Endothelial cell of umbilical vein (primary cell): ENCODE measurements around the gene GC. TPM values are rescaled to one million over a fixed set of nuclear protein-coding genes. Genes with fewer than 3 reads are reported as not detected.

Experiments used
- BruUV-seq: library from RNA; stranded (reverse); fragments of 400-500 nt; replicated peaks from 2 replicates; lab custom pipeline; 2021; lab: Mats Ljungman, UMichigan
- CTCF ChIA-PET: fragments of 300-600, 350-600 bp; sonication (Branson Sonifier 250); formaldehyde crosslinking; loops from one replicate; lab custom pipeline; 2021; ENCODE audit warnings: antibody characterized with exemption, inconsistent platforms; lab: Charles Lee
- POLR2A ChIA-PET: fragments of 300-600, 350-600 bp; sonication (Branson Sonifier 250); formaldehyde crosslinking; loops from one replicate; lab custom pipeline; 2021; ENCODE audit warnings: antibody characterized with exemption, inconsistent platforms; lab: Charles Lee
- DNase-seq: peaks from one replicate; pipeline ENCODE4 v3.0.0-alpha.2; 2011; ENCODE audit warnings: low read depth, low spot score
- FAIRE-seq: peaks from 2 replicates; lab custom pipeline; 2011; peaks lifted over from hg19 to GRCh38; lab: Jason Lieb, UNC
- H2AFZ ChIP-seq: 2 replicates; pipeline ENCODE4 v1.6.0; 2012; ENCODE audit warnings: low read depth, low read length, control low read depth, inconsistent platforms
- H3K27ac ChIP-seq: 2 replicates; pipeline ENCODE4 v1.5.1; 2011; ENCODE audit warnings: low read depth, mild to moderate bottlenecking, control low read depth, low read length, moderate library complexity; ENCODE audit not compliant: insufficient read depth
- H3K27me3 ChIP-seq, 2 experiments: 2 replicates each; pipeline versions ENCODE4 v1.6.0 to v1.6.1; 2011; ENCODE audit warnings: low read length in 2 of 2, mixed read lengths in 1 of 2; ENCODE audit not compliant: control insufficient read depth in 2 of 2, insufficient read depth in 2 of 2
- H3K36me3 ChIP-seq, 2 experiments: 2 replicates in 1 of 2; 3 replicates in 1 of 2; pipeline ENCODE4 v1.5.1; 2011; ENCODE audit warnings: low read length in 2 of 2, mild to moderate bottlenecking in 1 of 2, moderate library complexity in 1 of 2; ENCODE audit not compliant: control insufficient read depth in 2 of 2, insufficient read depth in 2 of 2; ENCODE audit errors: extremely low read depth in 1 of 2
- H3K4me1 ChIP-seq: 3 replicates; pipeline ENCODE4 v1.5.1; 2011; ENCODE audit warnings: mild to moderate bottlenecking, low read length; ENCODE audit not compliant: control insufficient read depth, insufficient read depth; ENCODE audit errors: extremely low read depth
- H3K4me2 ChIP-seq: 2 replicates; pipeline ENCODE4 v1.6.1; 2011; ENCODE audit warnings: low read length, control low read depth, mixed read lengths; ENCODE audit not compliant: insufficient read depth
- H3K4me3 ChIP-seq, 3 experiments: fragments of 200-600 bp in 1 of 3; sonication (generic), shearing (Covaris generic) in 1 of 3; replicated peaks in 1 of 3; 2 replicates each; pipeline ENCODE4 v1.5.1; 2011 to 2016; ENCODE audit warnings: control low read depth in 3 of 3, low read length in 3 of 3, mild to moderate bottlenecking in 2 of 3, inconsistent platforms in 1 of 3, low read depth in 1 of 3, moderate library complexity in 1 of 3; ENCODE audit not compliant: insufficient read depth in 1 of 3
- H3K79me2 ChIP-seq: 2 replicates; pipeline ENCODE4 v1.6.0; 2012; ENCODE audit warnings: low read length, inconsistent platforms; ENCODE audit not compliant: control insufficient read depth, insufficient read depth
- H3K9ac ChIP-seq: replicated peaks from 2 replicates; pipeline ENCODE3; 2011; ENCODE audit warnings: low read length, control low read depth; ENCODE audit not compliant: insufficient read depth; ENCODE audit errors: extremely low read depth
- H3K9me1 ChIP-seq: replicated peaks from 3 replicates; pipeline ENCODE4 v1.6.0; 2011; ENCODE audit warnings: mild to moderate bottlenecking, low read length; ENCODE audit not compliant: control insufficient read depth, insufficient read depth; ENCODE audit errors: extremely low read depth
- H3K9me3 ChIP-seq: replicated peaks from 2 replicates; pipeline ENCODE4 v1.5.1; 2012; ENCODE audit warnings: low read length, inconsistent platforms; ENCODE audit not compliant: control insufficient read depth, insufficient read depth
- H4K20me1 ChIP-seq: replicated peaks from 2 replicates; pipeline ENCODE3; 2011; ENCODE audit warnings: mild to moderate bottlenecking, low read length; ENCODE audit not compliant: control insufficient read depth, insufficient read depth; ENCODE audit errors: extremely low read depth
- CTCF ChIP-seq, 2 donors: IDR thresholded peaks; 1 replicate in 1 of 2; 2 replicates in 1 of 2; pipeline ENCODE4 v1.5.1; 2011; ENCODE audit warnings: low read length in 2 of 2, mild to moderate bottlenecking in 2 of 2, moderate library complexity in 2 of 2, control low read depth in 1 of 2, inconsistent platforms in 1 of 2, low read depth in 1 of 2; ENCODE audit not compliant: insufficient read depth in 1 of 2; ENCODE audit errors: extremely low read depth in 1 of 2
- EZH2 ChIP-seq: IDR thresholded peaks from 2 replicates; pipeline ENCODE4 v1.6.1; 2012; ENCODE audit warnings: borderline replicate concordance, low read depth, mild to moderate bottlenecking, moderate library complexity, low read length, inconsistent platforms; ENCODE audit not compliant: severe bottlenecking
- FOS ChIP-seq: IDR thresholded peaks from 2 replicates; pipeline ENCODE4 v1.6.1; 2011; ENCODE audit warnings: mild to moderate bottlenecking, low read length, moderate library complexity, borderline replicate concordance; ENCODE audit not compliant: insufficient read depth
- GATA2 ChIP-seq: IDR thresholded peaks from 2 replicates; pipeline ENCODE4 v1.7.0; 2011; ENCODE audit warnings: low read depth, mild to moderate bottlenecking, moderate library complexity, mixed read lengths, low read length; ENCODE audit not compliant: insufficient read length, insufficient read depth
- JUN ChIP-seq: IDR thresholded peaks from 2 replicates; pipeline ENCODE4 v1.6.1; 2011; ENCODE audit warnings: borderline replicate concordance, low read depth; ENCODE audit not compliant: insufficient read length, insufficient read depth
- MAX ChIP-seq: IDR thresholded peaks from 2 replicates; pipeline ENCODE4 v1.6.1; 2011; ENCODE audit not compliant: insufficient read depth, insufficient read length
- MYC ChIP-seq: IDR thresholded peaks from one replicate; pipeline ENCODE4 v1.6.1; 2011; ENCODE audit warnings: mild to moderate bottlenecking, low read depth, low read length
- POLR2A ChIP-seq: IDR thresholded peaks from 2 replicates; pipeline ENCODE4 v1.6.1; 2012; ENCODE audit warnings: low read depth, mild to moderate bottlenecking, control low read depth, low read length
- POLR2AphosphoS5 ChIP-seq: IDR thresholded peaks from 2 replicates; pipeline ENCODE4 v1.6.1; 2012; ENCODE audit warnings: low read depth, mild to moderate bottlenecking, control low read depth, low read length, moderate library complexity; ENCODE audit not compliant: insufficient read depth
- dilution Hi-C: fragments of 300-500 bp; cut with MboI; formaldehyde crosslinking; loops from one replicate; pipeline ENCODE4 v1.15.0; 2019; ENCODE audit warnings: low sequenced_read_pairs; ENCODE audit not compliant: extremely low pct_ligation_motif_present
- intact Hi-C: fragments of 100-400 bp; cut with micrococcal nuclease; formaldehyde crosslinking; loops from one replicate; pipeline ENCODE4 v1.10.0; 2022
- polyA plus RNA-seq, 4 experiments: library from polyadenylated mRNA; depleted of rRNA in 3 of 4; stranded (reverse) in 3 of 4; unstranded in 1 of 4; fragments of >200 nt; gene quantifications; 2 replicates each; pipeline versions ENCODE4 v1.2.1 to v1.2.3, GENCODE V29; 2011 to 2012; ENCODE audit warnings: missing spikeins in 1 of 4
- total RNA-seq: library from RNA; stranded (reverse); gene quantifications from 2 replicates; pipeline ENCODE4 v1.2.3, GENCODE V29; 2021

Gene GC
- total and polyA plus RNA-seq, 2 donors (not counting 3 experiments of a cell fraction or from before 2014, with no cell fraction given) = not detected

- DNase-seq (no peak), FAIRE-seq (no peak)
- no peak for TF ChIP-seq FOS
- no peak for TF ChIP-seq CTCF (IDR thresholded peaks at IDR 0.05; ENCODE audit: extremely low read depth in 1 of 2, insufficient read depth in 1 of 2, low read depth in 1 of 2, low read length in 2 of 2)
- TF ChIP-seq GATA2 = no peak
- no peak for TF ChIP-seq POLR2AphosphoS5
- no peak for TF ChIP-seq MAX
- no peak for TF ChIP-seq JUN
- TF ChIP-seq POLR2A = no peak
- TF ChIP-seq MYC = no peak
- TF ChIP-seq EZH2 = no peak
- H3K9me1 ChIP-seq = no peaks in the 10 kb centered on the region
- no peaks in the 10 kb centered on the region for H4K20me1 ChIP-seq
- H3K36me3 ChIP-seq = no peaks in the 10 kb centered on the region
- H2AFZ ChIP-seq = no peak overlapping the region
- H3K4me3 ChIP-seq = no peak overlapping the region
- no peak overlapping the region for H3K4me2 ChIP-seq
- no peaks in the 10 kb centered on the region for H3K9me3 ChIP-seq
- H3K4me1 ChIP-seq = no peaks in the 10 kb centered on the region
- dilution Hi-C loops (no loop called here), intact Hi-C loops (loop anchor here (5.0 kb wide), 1 partner anchor 516 kb away; no protein-coding TSS in a partner anchor)
- no peak overlapping the region for H3K9ac ChIP-seq
- CTCF ChIA-PET = interaction anchor here (1.4 kb wide), 1 partner anchor 515 kb away, joined by 5 read pairs; no protein-coding TSS in a partner anchor
- POLR2A ChIA-PET = no interaction called here
- no peak overlapping the region for H3K27ac ChIP-seq
- no peaks in the 10 kb centered on the region for H3K79me2 ChIP-seq
- H3K27me3 ChIP-seq = no peaks in the 10 kb centered on the region
- BruUV-seq = no TSS peak
Observed at GRCh38 chr4:71771613-71772012, 12.3 kb downstream of the GC start.
